GM20431 (cell line): ENCODE results near the gene BBS9.
"Not testable (repeated sequence)": the region's sequence is repeated elsewhere in the genome, so short reads cannot be mapped to it uniquely, and the experiment has no call there.

Experiments
- in situ Hi-C: fragments of 300-500 bp; cut with MseI, MboI; formaldehyde crosslinking; loops from one replicate; pipeline ENCODE4 v1.15.0; 2020; ENCODE audit warnings: low sequenced_read_pairs; ENCODE audit not compliant: unreplicated experiment

BBS9 gene

DNA sequence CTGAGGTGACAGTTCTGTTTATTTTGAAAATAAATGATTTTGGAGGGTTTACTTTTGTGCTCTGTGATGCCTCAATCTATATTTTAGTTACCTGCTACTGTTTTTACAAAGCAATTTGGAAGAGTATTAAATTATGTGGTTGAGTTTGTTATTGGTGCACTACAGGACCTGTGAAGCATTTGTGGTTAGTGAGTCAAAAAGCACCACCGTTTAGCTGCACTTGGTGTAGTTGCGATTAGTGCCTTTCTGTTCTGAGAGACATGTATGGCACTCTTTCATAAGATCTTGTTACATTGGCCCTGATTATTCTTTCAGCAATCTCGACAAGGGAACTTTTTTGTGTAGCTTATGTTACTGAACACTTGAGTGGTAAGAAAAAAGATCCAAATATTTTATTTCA lies 132.2 kb downstream of the BBS9 start:
- in situ Hi-C loops: no loop called here

DNA sequence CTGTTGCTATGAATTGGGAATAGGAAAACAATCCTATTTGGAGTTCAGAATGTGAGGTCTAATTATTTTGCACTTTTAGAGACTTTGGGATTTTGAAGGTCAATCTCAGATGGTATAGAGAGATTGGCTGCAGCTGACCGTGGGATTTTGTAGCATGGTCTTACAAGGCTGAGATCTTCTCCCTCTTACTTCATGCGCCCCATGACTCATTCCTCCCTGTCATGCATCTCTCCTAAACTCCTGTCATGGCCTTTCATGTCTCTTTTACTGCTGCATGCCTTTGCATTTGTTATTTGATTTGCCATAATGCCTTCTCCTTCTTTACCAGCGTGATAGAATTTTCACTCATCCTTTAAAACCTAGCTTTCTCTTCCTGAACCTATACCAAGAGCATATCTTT lies 133.1 kb downstream of the BBS9 start:
- in situ Hi-C loops: no loop called here

DNA sequence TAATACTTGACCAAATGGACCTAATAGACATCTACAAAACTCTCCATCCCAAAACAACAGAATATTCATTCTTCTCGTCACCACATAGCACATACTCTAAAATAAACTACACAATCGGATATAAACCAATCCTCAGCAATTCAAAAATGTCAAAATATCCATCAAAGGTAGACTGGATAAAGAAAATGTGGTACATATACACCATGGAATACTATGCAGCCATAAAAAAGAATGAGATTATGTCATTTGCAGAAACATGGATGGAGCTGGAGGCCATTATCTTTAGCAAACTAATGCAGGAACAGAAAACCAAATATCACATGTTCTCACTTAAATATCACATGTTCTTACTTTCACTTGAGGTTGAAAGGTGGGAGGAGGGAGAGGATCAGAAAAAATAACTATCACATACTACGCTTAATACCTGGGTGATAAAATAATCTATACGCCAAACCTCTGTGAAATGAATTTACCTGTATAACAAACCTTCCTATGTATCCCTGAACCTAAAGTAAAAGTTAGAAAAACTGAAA lies 142.5 kb downstream of the BBS9 start:
- in situ Hi-C loops: not testable (repeated sequence)

DNA sequence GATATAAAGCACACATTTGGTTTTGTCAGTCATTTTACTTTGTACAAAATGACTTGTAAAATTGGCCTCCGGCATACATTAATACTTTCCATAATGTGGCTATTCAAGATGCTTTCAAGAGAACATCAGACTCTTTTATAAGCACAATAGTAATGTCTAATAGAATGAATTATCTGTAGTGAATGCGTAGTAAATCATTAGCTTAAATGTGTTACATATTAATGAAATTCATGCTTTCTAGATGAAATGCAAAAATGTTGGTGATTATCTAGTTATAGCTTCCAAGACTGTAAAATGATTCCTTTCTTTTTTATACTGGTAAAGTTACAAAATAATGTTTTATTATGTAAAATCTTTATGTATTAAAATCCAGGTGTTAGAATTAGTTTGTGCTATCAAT lies 144.0 kb downstream of the BBS9 start:
- in situ Hi-C loops: no loop called here

DNA sequence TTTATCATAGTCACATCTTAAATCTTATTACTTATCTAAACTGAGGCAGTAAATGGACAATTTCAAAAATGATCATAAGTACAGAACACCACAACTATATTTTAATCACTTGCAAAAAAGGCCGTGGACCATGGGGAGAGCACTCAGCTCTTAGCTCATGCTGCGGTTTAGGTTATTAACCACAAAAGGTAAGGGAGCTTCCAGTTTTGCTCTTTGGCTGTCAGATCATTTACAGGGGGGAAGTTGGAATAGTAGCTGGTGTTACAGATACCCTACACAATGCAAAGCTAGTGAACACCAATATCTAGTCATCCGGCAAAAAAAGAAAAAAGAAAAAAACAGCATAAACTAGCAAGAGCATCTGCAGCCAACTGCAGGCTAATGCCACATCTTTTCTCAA lies 147.0 kb downstream of the BBS9 start:
- in situ Hi-C loops: no loop called here

DNA sequence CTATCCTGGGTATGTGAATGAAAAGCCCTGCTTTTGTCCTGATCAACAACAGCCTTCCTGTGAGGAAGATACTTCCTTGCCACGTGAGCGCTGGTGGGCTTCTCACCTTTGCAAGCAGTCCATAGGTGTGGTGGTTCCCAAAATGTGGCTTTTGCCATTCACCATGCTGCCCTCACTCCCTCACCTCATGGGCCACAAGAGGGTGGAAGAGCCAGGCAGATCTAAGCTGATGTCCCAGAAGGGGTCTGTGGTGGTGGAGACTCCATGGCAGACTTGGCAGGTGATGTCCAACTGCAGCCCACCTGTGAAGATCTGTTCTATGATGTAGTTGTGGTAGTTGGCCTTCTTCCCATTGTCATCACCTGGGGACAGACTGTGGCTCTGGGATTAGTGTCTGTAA lies 147.4 kb downstream of the BBS9 start:
- in situ Hi-C loops: no loop called here

DNA sequence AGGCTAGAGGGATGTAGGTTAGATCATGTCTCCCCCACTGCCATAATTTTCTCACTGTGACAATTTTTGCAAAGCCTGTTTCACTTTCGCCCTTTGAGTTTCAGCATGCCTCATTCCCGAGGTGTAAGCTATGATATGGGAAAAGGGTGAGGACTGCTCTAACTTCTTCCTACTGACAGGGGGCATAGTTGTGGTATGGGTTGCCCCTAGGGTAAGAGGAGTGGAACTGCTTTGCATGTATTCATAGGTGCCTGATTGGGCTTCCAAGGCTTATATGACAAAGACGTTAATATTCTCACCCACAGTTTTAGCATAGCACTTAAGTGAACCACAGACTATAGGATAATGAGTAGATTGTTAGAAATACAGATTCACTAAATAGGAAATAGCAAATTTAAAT lies 148.7 kb downstream of the BBS9 start:
- in situ Hi-C loops: no loop called here

DNA sequence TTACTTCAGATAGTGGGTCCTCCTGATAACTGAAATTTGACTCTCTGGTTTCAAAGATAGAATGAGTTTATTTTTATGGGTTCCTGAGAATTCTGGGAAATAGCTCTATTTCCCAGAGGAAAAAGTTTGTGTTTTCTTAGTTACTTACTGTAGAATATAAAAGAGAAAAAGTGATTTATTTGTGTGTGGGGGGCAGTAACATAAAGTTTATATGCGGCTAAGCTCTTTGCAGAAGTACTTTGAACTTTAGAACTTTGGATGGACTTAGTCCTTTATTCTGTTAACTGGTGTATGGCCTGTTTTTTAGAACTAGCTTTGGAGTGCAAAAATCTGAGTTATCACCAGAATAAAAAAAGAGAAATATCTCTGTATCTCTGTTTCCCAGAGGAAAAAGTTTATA lies 157.1 kb downstream of the BBS9 start:
- in situ Hi-C loops: no loop called here

DNA sequence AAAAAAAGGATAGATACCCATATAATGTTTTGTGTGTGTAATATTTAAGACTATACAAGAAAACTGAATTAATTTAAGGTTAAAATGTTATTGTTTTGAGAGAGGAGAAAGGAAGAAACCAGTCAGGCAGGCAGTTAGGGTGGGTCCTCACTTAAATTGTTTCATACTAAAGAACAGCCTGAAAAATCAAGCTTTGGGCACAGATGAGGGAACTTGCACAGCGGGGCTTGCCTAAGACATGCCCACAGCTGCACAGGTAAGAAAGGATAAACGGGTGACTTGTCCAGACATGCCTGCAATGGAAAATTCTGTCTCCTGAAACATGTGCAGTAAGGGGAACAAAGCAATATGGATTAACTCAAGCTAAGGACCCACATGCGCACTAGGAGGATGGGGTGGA lies 158.4 kb downstream of the BBS9 start:
- in situ Hi-C loops: no loop called here

DNA sequence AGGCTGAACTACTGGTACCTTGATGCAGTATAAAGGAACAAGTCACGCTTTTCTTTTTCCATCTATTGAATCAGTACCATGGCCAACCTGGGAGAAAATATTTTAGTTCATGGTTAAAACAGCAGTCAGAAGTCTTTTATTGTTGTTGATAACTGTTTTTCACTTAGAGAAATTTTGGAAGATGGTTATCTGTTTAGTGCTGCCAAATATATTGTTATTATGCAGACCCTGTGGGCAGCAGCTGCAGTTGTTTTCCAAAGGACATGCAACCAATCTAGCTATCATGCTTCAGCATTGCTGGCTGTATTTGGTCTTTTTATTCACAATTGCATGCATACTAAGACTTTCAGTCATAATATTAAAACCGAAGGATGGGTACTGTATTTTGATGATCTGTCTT lies 169.5 kb downstream of the BBS9 start:
- in situ Hi-C loops: no loop called here

DNA sequence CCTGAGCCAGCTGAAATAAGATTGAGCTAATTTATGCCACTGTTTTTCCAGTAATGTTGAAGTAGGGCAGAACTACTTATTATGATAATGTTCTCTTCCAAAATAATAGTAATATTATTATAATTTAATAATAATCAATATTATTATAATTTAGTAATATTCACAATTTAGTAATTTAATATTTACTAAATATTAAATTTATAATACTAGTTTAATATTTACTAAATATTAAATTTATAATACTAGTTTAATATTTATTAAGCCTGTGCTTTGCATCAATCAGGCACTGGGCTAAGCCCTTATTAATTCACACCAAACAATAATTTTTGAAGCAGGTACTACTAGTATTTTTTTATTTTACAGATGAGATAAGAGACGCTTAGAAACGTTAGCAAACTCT lies 170.1 kb downstream of the BBS9 start:
- in situ Hi-C loops: no loop called here

DNA sequence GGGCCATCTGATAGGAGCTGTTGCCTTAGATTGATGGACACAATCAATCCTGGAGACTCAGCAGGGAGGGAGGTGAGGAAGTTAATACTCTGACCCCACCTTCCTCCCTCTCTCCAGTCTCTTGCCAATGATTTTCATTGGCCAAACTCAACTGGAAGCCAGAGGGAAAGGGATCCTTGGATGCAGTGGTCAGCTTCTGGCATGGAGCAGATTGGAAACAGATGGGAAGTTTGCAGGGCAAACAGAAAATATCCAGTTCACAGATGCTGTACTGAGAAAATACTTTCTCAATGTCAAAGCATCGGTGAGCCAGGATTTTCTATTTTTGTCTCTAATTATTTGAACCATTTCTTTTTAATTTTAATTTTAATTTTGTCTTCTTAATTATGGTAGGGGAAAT lies 170.8 kb downstream of the BBS9 start:
- in situ Hi-C loops: no loop called here

DNA sequence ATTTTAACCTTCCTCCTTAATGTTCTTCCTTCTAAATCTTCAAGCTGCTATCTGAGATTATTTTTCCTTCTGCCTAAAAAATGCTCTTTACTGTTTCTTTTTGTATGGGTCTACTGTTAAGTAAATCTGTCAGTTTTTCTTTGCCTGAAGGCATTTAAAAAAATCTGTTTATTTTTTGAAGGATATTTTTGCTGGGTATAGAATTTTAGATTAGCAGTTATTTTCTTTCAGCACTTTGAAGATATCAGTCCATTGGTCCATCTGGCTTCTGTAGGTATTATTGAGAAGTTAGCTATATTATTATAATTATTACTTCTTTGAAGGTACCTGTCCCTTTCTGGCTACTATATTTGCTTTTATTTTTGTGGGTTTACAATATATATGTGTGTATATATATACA lies 171.4 kb downstream of the BBS9 start:
- in situ Hi-C loops: no loop called here

DNA sequence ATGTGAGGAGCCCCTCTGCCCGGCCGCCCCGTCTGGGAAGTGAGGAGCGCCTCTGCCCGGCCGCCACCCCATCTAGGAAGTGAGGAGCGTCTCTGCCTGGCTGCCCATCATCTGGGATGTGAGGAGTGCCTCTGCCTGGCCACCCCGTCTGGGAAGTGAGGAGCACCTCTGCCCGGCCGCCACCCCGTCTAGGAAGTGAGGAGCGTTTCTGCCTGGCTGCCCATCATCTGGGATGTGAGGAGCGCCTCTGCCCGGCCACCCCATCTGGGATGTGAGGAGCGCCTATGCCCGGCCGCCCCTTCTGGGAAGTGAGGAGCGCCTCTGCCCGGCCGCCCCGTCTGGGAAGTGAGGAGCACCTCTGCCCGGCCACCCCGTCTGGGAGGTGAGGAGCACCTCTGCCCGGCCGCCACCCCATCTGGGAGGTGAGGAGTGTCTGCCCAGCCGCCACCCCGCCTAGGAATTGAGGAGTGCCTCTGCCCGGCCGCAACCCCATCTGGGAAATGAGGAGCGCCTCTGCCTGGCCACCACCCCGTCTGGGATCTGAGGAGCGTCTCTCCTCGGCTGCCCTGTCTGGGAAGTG lies 174.7 kb downstream of the BBS9 start:
- in situ Hi-C loops: not testable (repeated sequence)

DNA sequence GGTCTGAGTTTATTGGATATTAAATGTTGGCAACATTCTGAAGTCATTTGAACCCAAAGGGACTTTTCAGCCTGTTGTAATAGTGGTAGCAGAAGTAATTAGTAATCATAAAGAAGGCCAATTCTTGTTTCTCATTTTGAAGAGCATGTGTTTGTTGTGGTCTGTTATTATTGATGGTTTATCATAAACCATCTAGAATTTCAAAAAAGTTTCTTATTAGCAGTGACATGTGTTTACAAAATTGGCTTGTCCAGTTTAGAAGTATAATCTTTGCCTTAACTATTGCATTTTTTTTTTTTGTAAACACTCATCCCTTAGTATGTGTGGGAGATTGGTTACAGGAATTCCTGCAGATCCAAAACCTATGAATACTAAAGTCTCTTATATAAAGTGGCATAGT lies 177.8 kb downstream of the BBS9 start:
- in situ Hi-C loops: no loop called here

DNA sequence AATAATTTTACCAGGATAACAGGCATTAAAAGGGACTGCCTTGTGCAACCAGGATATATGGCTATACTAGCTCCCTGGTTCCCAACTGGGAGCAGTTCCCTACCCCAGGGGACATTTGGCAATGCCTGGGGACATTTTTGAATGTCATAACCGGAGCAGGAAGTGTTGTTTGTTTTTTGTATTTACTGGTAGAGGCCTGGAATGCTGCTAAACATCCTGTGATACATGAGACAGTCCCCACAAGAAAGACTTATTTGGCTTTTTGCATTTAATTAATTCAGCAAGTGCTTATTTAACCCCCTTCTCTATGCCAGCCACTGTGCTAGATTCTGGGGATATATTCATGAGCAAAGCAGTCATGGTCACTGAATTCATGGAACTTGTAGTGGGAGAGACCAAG lies 181.2 kb downstream of the BBS9 start:
- in situ Hi-C loops: no loop called here

DNA sequence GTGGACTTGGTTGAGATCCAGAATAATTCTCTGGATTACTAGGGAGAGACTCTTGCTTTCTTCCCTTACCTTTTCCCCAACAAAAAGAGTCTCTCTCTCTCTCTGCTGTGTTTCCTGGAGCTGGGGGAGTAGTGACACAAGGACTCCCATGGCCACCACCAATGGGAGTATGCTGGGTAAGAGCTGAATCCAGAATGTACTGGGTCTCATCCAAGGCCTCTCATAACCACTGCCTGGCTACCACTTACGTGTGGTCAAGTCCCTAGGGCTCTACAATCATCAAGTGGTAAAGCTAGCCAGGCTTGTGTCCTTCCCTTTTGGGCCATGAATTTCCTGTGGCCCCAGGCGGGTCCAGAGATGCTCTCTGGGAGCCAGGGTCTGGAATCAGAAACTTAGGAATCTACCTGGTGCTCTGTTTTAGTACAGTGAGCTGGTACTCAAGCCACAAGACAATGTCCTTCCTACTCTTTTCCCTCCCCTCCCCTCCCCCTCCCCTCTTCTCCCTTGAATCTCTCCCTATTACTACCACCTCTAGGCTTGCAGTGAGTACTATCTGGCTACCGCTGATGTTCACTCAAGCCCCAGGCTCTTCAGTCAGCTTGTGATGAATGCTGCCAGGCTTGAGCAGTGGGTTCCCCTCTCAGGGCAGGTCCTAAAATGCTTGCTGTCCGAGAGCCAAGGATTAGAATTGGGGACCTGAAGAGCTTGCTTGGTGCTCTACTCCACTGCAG lies 196.6 kb downstream of the BBS9 start:
- in situ Hi-C loops: no loop called here

DNA sequence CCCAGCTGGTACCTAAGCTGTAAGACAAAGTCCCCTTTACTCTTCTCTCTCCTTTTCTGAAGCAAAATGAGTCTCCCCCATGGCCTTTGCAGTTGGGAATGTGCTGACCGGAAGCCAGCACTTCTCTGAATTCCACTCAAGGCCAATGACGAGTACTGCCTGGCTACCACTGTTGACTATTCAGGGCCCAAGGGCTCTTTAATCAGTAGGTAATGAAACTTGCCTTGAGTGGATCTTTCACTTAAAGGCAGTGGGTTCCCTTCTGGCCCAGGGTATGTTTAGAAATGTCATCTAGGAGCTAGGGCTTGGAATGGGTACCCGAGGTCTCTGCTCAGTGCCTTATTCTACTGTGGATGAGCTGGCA lies 197.1 kb downstream of the BBS9 start:
- in situ Hi-C loops: no loop called here

DNA sequence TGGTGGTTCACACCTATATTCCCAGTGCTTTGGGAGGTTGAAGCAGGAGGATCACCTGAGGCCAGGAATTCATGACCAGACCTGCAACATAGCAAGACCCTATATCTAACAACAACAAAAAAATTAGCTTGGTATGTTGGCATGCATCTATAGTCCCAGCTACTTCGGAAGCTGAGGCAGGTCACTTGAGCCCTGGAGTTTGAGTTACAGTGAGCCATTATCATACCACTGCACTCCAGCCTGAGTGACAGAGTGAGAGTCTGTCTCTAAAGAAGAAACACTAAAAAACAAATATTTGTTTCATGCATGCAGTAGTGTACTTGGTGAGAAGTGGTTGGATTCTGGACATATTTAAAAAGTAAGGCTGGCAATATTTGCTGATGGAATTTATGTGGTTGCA lies 198.1 kb downstream of the BBS9 start:
- in situ Hi-C loops: no loop called here

DNA sequence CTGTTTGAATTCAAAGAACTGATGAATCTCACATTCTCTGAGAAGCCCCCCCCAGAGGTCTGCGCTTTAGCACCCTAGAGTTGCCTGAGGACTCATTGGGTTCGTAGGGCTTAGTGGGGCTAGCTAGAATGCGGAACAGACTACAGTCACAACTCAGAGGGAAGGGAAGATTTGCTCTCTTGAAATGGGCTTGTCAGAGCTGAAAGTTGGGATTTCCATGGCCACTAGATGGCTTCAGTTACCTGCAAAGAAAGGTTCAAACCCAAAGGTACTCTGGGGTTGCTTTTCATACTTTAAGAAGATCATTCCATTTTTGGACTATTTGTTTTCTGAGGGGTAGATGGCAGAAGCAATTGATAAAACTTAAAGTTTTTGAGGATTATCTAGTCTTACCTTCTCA lies 205.0 kb downstream of the BBS9 start:
- in situ Hi-C loops: no loop called here

DNA sequence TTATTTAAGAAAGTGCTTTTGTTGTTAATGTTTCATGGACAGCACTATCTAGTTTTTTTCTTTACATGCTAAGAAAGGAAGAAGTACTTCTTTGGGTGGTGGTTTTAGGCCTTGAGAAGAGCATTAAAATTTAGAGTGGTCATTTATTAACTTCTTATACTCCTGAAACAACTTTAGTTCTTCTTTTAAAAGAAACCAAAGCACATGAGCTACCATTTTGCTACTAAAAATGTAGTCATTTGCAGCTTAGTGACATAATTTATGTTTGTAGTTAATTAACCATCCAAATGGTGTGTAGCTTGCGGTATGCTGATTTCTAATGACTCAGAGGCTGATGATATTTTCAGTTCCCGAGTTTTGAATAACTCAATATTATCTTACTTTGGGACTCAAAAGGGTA lies 207.5 kb downstream of the BBS9 start:
- in situ Hi-C loops: no loop called here
